A673 (cell line): ENCODE measurements around the gene YIPF2.

Experiments used
- EZH2 ChIP-seq: fragments of 200-600 bp; sonication (generic); IDR thresholded peaks from 2 replicates; pipeline ENCODE4 v1.6.1; 2017; ENCODE audit warnings: borderline replicate concordance, low read depth, mild to moderate bottlenecking, mixed read lengths, antibody characterized with exemption, low read length; ENCODE audit not compliant: poor library complexity, severe bottlenecking
- TF ChIP-seq, protein P1 (sequence below): fragments of 300-800, 200-600 bp; sonication (generic); conservative IDR thresholded peaks from 2 replicates; pipeline ENCODE4 v1.5.1; 2017; ENCODE audit warnings: low read depth, mild to moderate bottlenecking, antibody characterized with exemption, low read length, moderate library complexity, mixed read lengths

DNA sequence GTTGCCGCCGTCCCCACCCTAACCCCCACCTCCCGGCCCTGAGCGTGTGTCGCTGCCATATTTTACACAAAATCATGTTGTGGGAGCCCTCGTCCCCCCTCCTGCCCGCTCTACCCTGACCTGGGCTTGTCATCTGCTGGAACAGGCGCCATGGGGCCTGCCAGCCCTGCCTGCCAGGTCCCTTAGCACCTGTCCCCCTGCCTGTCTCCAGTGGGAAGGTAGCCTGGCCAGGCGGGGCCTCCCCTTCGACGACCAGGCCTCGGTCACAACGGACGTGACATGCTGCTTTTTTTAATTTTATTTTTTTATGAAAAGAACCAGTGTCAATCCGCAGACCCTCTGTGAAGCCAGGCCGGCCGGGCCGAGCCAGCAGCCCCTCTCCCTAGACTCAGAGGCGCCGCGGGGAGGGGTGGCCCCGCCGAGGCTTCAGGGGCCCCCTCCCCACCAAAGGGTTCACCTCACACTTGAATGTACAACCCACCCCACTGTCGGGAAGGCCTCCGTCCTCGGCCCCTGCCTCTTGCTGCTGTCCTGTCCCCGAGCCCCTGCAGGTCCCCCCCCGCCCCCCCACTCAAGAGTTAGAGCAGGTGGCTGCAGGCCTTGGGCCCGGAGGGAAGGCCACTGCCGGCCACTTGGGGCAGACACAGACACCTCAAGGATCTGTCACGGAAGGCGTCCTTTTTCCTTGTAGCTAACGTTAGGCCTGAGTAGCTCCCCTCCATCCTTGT, 6.4 kb downstream of the YIPF2 start:
- TF ChIP-seq EZH2 = no peak
- TF ChIP-seq, protein P1, sequence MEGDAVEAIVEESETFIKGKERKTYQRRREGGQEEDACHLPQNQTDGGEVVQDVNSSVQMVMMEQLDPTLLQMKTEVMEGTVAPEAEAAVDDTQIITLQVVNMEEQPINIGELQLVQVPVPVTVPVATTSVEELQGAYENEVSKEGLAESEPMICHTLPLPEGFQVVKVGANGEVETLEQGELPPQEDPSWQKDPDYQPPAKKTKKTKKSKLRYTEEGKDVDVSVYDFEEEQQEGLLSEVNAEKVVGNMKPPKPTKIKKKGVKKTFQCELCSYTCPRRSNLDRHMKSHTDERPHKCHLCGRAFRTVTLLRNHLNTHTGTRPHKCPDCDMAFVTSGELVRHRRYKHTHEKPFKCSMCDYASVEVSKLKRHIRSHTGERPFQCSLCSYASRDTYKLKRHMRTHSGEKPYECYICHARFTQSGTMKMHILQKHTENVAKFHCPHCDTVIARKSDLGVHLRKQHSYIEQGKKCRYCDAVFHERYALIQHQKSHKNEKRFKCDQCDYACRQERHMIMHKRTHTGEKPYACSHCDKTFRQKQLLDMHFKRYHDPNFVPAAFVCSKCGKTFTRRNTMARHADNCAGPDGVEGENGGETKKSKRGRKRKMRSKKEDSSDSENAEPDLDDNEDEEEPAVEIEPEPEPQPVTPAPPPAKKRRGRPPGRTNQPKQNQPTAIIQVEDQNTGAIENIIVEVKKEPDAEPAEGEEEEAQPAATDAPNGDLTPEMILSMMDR = no peak
